Naive thymus-derived CD4-positive, alpha-beta T cell (primary cell): Measurements from ENCODE around the gene SPRR1A. TPM values are rescaled to one million over a fixed set of nuclear protein-coding genes. Genes with fewer than 3 reads are reported as not detected.

Source experiments
- ATAC-seq: fragments of 150-1000 bp; cut with Tn5 transposase; 2 replicates; pipeline ENCODE4 v1.10.0; 2021; ENCODE audit warnings: mild to moderate bottlenecking, moderate library complexity
- CTCF ChIA-PET: fragments of 350-600 bp; sonication (Branson Sonifier 250); formaldehyde crosslinking; loops from one replicate; lab custom pipeline; 2021; ENCODE audit warnings: antibody characterized with exemption; lab: Charles Lee
- POLR2A ChIA-PET: fragments of 350-600 bp; sonication (Branson Sonifier 250); formaldehyde crosslinking; loops from one replicate; lab custom pipeline; 2021; ENCODE audit warnings: antibody characterized with exemption, inconsistent platforms; lab: Charles Lee
- DNase-seq, 9 donors: peaks; one replicate each; pipeline versions ENCODE4 v3.0.0 to v3.0.0-alpha.2; 2020 to 2022; ENCODE audit warnings: mixed read lengths in 1 of 9
- H3K27ac ChIP-seq: one replicate; pipeline ENCODE4 v1.7.0; 2013; ENCODE audit warnings: mild to moderate bottlenecking, low read depth, low read length, moderate library complexity
- H3K27me3 ChIP-seq, 2 donors: one replicate each; pipeline ENCODE4 v1.7.0; 2013; ENCODE audit warnings: low read length in 2 of 2, mild to moderate bottlenecking in 2 of 2, moderate library complexity in 2 of 2; ENCODE audit not compliant: control insufficient read depth in 2 of 2, insufficient read depth in 2 of 2
- H3K36me3 ChIP-seq, 3 experiments: 1 replicate in 2 of 3; 2 replicates in 1 of 3; pipeline ENCODE4 v1.7.0; 2013; ENCODE audit warnings: low read length in 3 of 3, mild to moderate bottlenecking in 3 of 3, moderate library complexity in 1 of 3; ENCODE audit not compliant: insufficient read depth in 3 of 3, control insufficient read depth in 2 of 3
- H3K4me1 ChIP-seq, 2 donors: one replicate each; pipeline ENCODE4 v1.7.0; 2013; ENCODE audit warnings: low read length in 2 of 2, mild to moderate bottlenecking in 2 of 2, moderate library complexity in 1 of 2; ENCODE audit not compliant: control insufficient read depth in 2 of 2, insufficient read depth in 2 of 2
- H3K4me3 ChIP-seq: 2 replicates; pipeline ENCODE4 v1.7.0; 2013; ENCODE audit warnings: mild to moderate bottlenecking, low read length
- H3K9me3 ChIP-seq, 3 experiments: 1 replicate in 2 of 3; 2 replicates in 1 of 3; pipeline ENCODE4 v1.7.0; 2013; ENCODE audit warnings: low read length in 3 of 3; ENCODE audit not compliant: control insufficient read depth in 2 of 3
- H3K27ac Mint-ChIP-seq, 9 donors: one replicate each; pipeline ENCODE4 v1.8.0; 2020 to 2022; ENCODE audit warnings: mixed read lengths in 9 of 9, mild to moderate bottlenecking in 8 of 9, moderate library complexity in 5 of 9, inconsistent platforms in 2 of 9
- H3K27me3 Mint-ChIP-seq, 5 donors: one replicate each; pipeline ENCODE4 v1.8.0; 2021 to 2022; ENCODE audit warnings: mixed read lengths in 5 of 5, mild to moderate bottlenecking in 1 of 5
- H3K36me3 Mint-ChIP-seq, 5 donors: one replicate each; pipeline ENCODE4 v1.8.0; 2020 to 2022; ENCODE audit warnings: mixed read lengths in 5 of 5, mild to moderate bottlenecking in 3 of 5, inconsistent platforms in 1 of 5
- H3K4me1 Mint-ChIP-seq, 7 donors: one replicate each; pipeline ENCODE4 v1.8.0; 2020 to 2022; ENCODE audit warnings: mixed read lengths in 7 of 7, mild to moderate bottlenecking in 3 of 7, inconsistent platforms in 1 of 7
- H3K4me3 Mint-ChIP-seq, 10 donors: one replicate each; pipeline ENCODE4 v1.8.0; 2020 to 2022; ENCODE audit warnings: mild to moderate bottlenecking in 10 of 10, mixed read lengths in 10 of 10, moderate library complexity in 6 of 10, inconsistent platforms in 2 of 10
- H3K9me3 Mint-ChIP-seq, 11 donors: one replicate each; pipeline ENCODE4 v1.8.0; 2020 to 2022; ENCODE audit warnings: mixed read lengths in 11 of 11, mild to moderate bottlenecking in 4 of 11, inconsistent platforms in 1 of 11, moderate library complexity in 1 of 11
- intact Hi-C, 2 donors: fragments of 100-400 bp; cut with micrococcal nuclease; formaldehyde crosslinking; loops; one replicate each; pipeline ENCODE4 v1.15.1; 2023
- polyA plus RNA-seq, 2 donors: library from polyadenylated mRNA; unstranded; fragments of 300-500 nt; fragmentation: Illumina TruSeq; gene quantifications; one replicate each; pipeline ENCODE4 v1.2.3, GENCODE V29; 2021
- total RNA-seq, 6 experiments: library from RNA in 5 of 6; stranded (reverse) in 5 of 6; gene quantifications; 1 replicate in 5 of 6; 2 replicates in 1 of 6; pipeline ENCODE4 v1.2.3 and lab custom pipeline; 2021 to 2026

SPRR1A gene
- total and polyA plus RNA-seq, 7 experiments from 2014 or later, result not detected

DNA sequence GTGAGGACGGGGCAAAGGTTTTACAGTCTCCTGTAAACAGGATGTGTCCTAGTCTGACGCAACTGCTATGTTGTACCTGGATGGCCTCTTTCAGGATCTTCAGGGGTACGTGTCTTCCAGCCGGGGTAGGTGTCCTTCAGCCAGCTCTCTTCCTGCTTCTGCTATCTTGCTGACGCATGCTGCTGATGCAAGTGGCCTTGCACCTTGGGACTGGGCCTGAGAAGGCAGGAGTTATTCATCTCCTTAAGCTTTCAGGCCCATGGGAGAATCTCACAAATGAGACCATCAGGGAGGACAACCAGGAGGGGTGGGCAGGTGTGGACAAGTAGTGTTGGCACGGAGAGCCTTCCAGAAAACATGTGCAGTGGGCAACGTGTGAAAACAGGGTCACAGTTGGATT lies 39.2 kb downstream of the SPRR1A start:
- ChIA-PET CTCF (no interaction called here), POLR2A (no interaction called here)
- H3K4me1 Mint-ChIP-seq, result peaks cover 0 to 1% (median 0%) of the 10 kb centered on the region in 7 donors
- DNase-seq (no peak), ATAC-seq (no peak)
- Histone ChIP-seq H3K4me3 (no peak overlapping the region), H3K4me1 (no peaks in the 10 kb centered on the region), H3K36me3 (no peaks in the 10 kb centered on the region), H3K27ac (no peak overlapping the region), H3K27me3 (no peaks in the 10 kb centered on the region), H3K9me3 (no peaks in the 10 kb centered on the region)
- H3K27me3 Mint-ChIP-seq, result peaks cover 5 to 47% (median 42%) of the 10 kb centered on the region in 5 donors
- H3K36me3 Mint-ChIP-seq, result no peaks in the 10 kb centered on the region
- intact Hi-C loops, result no loop called here
- H3K27ac Mint-ChIP-seq, result no peak overlapping the region
- peaks cover 0 to 4% (median 0%) of the 10 kb centered on the region in 11 donors for H3K9me3 Mint-ChIP-seq
- no peak overlapping the region for H3K4me3 Mint-ChIP-seq

- Mint-ChIP-seq H3K27me3 (peaks cover 5 to 52% (median 37%) of the 10 kb centered on the region in 5 donors), H3K4me1 (peaks cover 0 to 1% (median 0%) of the 10 kb centered on the region in 7 donors), H3K36me3 (no peaks in the 10 kb centered on the region), H3K9me3 (peaks cover 0 to 7% (median 0%) of the 10 kb centered on the region in 11 donors), H3K4me3 (no peak overlapping the region), H3K27ac (no peak overlapping the region)
- intact Hi-C loops, result no loop called here
- H3K36me3 ChIP-seq, result no peaks in the 10 kb centered on the region
- DNase-seq, result no peak
- H3K4me1 ChIP-seq, result no peaks in the 10 kb centered on the region
- H3K4me3 ChIP-seq, result no peak overlapping the region
- ChIA-PET CTCF (no interaction called here), POLR2A (no interaction called here)
- H3K9me3 ChIP-seq, result no peaks in the 10 kb centered on the region
- H3K27ac ChIP-seq, result no peak overlapping the region
- ATAC-seq, result no peak
- no peaks in the 10 kb centered on the region for H3K27me3 ChIP-seq
Measured at GRCh38 chr1:153024413-153024812, 40.5 kb downstream of the SPRR1A start.

GRCh38 chr1:153025797-153026196 lies 41.9 kb downstream of the SPRR1A start:
- peaks cover 0 to 7% (median 0%) of the 10 kb centered on the region in 11 donors for H3K9me3 Mint-ChIP-seq
- H3K4me3 Mint-ChIP-seq, result no peak overlapping the region
- H3K27ac Mint-ChIP-seq, result no peak overlapping the region
- no peak for ATAC-seq
- H3K4me1 Mint-ChIP-seq, result peaks cover 0 to 1% (median 0%) of the 10 kb centered on the region in 7 donors
- ChIA-PET POLR2A (no interaction called here), CTCF (no interaction called here)
- no peaks in the 10 kb centered on the region for H3K4me1 ChIP-seq
- H3K36me3 Mint-ChIP-seq, result no peaks in the 10 kb centered on the region
- no peak overlapping the region for H3K27ac ChIP-seq
- peaks cover 3 to 45% (median 33%) of the 10 kb centered on the region in 5 donors for H3K27me3 Mint-ChIP-seq
- intact Hi-C loops, result no loop called here
- no peaks in the 10 kb centered on the region for H3K36me3 ChIP-seq
- H3K4me3 ChIP-seq, result no peak overlapping the region
- H3K27me3 ChIP-seq, result no peaks in the 10 kb centered on the region
- DNase-seq, result no peak
- H3K9me3 ChIP-seq, result no peaks in the 10 kb centered on the region

- Histone ChIP-seq H3K4me1 (no peaks in the 10 kb centered on the region), H3K27ac (no peak overlapping the region), H3K27me3 (no peaks in the 10 kb centered on the region), H3K4me3 (no peak overlapping the region), H3K36me3 (no peaks in the 10 kb centered on the region), H3K9me3 (no peaks in the 10 kb centered on the region)
- ATAC-seq, result no peak
- H3K27ac Mint-ChIP-seq, result no peak overlapping the region
- peaks cover 0 to 7% (median 0%) of the 10 kb centered on the region in 11 donors for H3K9me3 Mint-ChIP-seq
- H3K4me3 Mint-ChIP-seq, result no peak overlapping the region
- intact Hi-C loops, result no loop called here
- POLR2A ChIA-PET, result no interaction called here
- peaks cover 3 to 31% (median 15%) of the 10 kb centered on the region in 5 donors for H3K27me3 Mint-ChIP-seq
- H3K36me3 Mint-ChIP-seq, result no peaks in the 10 kb centered on the region
- no peak for DNase-seq
- CTCF ChIA-PET, result no interaction called here
- H3K4me1 Mint-ChIP-seq, result no peaks in the 10 kb centered on the region
Measured at GRCh38 chr1:153028766-153029165, 44.9 kb downstream of the SPRR1A start.

GRCh38 chr1:153030895-153031294 lies 47.0 kb downstream of the SPRR1A start, which contains the start of gene SPRR1B:
Gene SPRR1B (plus strand): TSS chr1:153031203. CDS start chr1:153032346, 1,143 bp downstream.
- H3K27ac ChIP-seq, result no peak within 1 kb of the TSS
- H3K36me3 Mint-ChIP-seq, result no peaks in the 10 kb centered on the region
- H3K27me3 Mint-ChIP-seq, result peaks cover 5 to 32% (median 22%) of the 10 kb centered on the region in 5 donors
- H3K4me1 Mint-ChIP-seq, result no peaks in the 10 kb centered on the region
- H3K4me3 ChIP-seq, result no peak within 1 kb of the TSS
- H3K9me3 Mint-ChIP-seq, result peaks cover 0 to 7% (median 0%) of the 10 kb centered on the region in 11 donors
- H3K27me3 ChIP-seq, result no peaks in the 10 kb centered on the region
- intact Hi-C loops, result no loop called here
- ATAC-seq (no peak), DNase-seq (no peak)
- CTCF ChIA-PET, result no interaction called here
- no peak within 1 kb of the TSS for H3K4me3 Mint-ChIP-seq
- H3K27ac Mint-ChIP-seq, result no peak within 1 kb of the TSS
- no peaks in the 10 kb centered on the region for H3K36me3 ChIP-seq
- no peaks in the 10 kb centered on the region for H3K4me1 ChIP-seq
- POLR2A ChIA-PET, result no interaction called here
- no peaks in the 10 kb centered on the region for H3K9me3 ChIP-seq

- CTCF ChIA-PET, result no interaction called here
- Mint-ChIP-seq H3K27ac (no peak overlapping the region), H3K27me3 (peaks cover 2 to 32% (median 22%) of the 10 kb centered on the region in 5 donors), H3K4me1 (no peaks in the 10 kb centered on the region), H3K4me3 (no peak overlapping the region), H3K36me3 (no peaks in the 10 kb centered on the region), H3K9me3 (peaks cover 0 to 10% (median 1%) of the 10 kb centered on the region in 11 donors)
- intact Hi-C loops, result no loop called here
- ATAC-seq (no peak), DNase-seq (no peak)
- no peaks in the 10 kb centered on the region for H3K36me3 ChIP-seq
- POLR2A ChIA-PET, result no interaction called here
- no peak overlapping the region for H3K27ac ChIP-seq
- H3K4me1 ChIP-seq, result no peaks in the 10 kb centered on the region
- no peak overlapping the region for H3K4me3 ChIP-seq
- no peaks in the 10 kb centered on the region for H3K27me3 ChIP-seq
- no peaks in the 10 kb centered on the region for H3K9me3 ChIP-seq
Measured at GRCh38 chr1:153032073-153032472, 48.2 kb downstream of the SPRR1A start.

- Histone ChIP-seq H3K27me3 (no peaks in the 10 kb centered on the region), H3K9me3 (no peaks in the 10 kb centered on the region), H3K36me3 (no peaks in the 10 kb centered on the region), H3K27ac (no peak overlapping the region), H3K4me3 (no peak overlapping the region), H3K4me1 (no peaks in the 10 kb centered on the region)
- Mint-ChIP-seq H3K27ac (peak overlapping the region in 1 of 9 donors; percentile 17), H3K4me3 (no peak overlapping the region), H3K4me1 (no peaks in the 10 kb centered on the region), H3K9me3 (peaks cover 0 to 10% (median 1%) of the 10 kb centered on the region in 11 donors), H3K27me3 (peaks cover 2 to 35% (median 29%) of the 10 kb centered on the region in 5 donors), H3K36me3 (no peaks in the 10 kb centered on the region)
- CTCF ChIA-PET, result no interaction called here
- POLR2A ChIA-PET, result no interaction called here
- DNase-seq (no peak), ATAC-seq (no peak)
- intact Hi-C loops, result no loop called here
Measured at GRCh38 chr1:153032677-153033308, 48.9 kb downstream of the SPRR1A start.
